GM21515 (cell line): Measurements from ENCODE around the gene TRAF2.
"Not testable (repeated sequence)": the region's sequence is repeated elsewhere in the genome, so short reads cannot be mapped to it uniquely, and the experiment has no call there.

Experiments used
- ATAC-seq: cut with Tn5 transposase; IDR thresholded peaks from one replicate; pipeline ENCODE4 v1.9.1; 2021; ENCODE audit not compliant: unreplicated experiment

Gene TRAF2

GRCh38 chr9:136857581-136858412, 28.5 kb upstream of the TRAF2 start:
- no peak for ATAC-seq

- no peak for ATAC-seq
Observed at GRCh38 chr9:136858452-136858843, 27.9 kb upstream of the TRAF2 start.

- no peak for ATAC-seq
Observed at GRCh38 chr9:136858844-136859757, 27.2 kb upstream of the TRAF2 start.

GRCh38 chr9:136860529-136860928, 25.8 kb upstream of the TRAF2 start:
- no peak for ATAC-seq

- no peak for ATAC-seq
Observed at GRCh38 chr9:136860933-136861873, 25.1 kb upstream of the TRAF2 start.

- no peak for ATAC-seq
Observed at GRCh38 chr9:136861874-136862457, 24.4 kb upstream of the TRAF2 start.

- ATAC-seq: no peak
Observed at GRCh38 chr9:136862849-136863622, 23.3 kb upstream of the TRAF2 start.

- no peak for ATAC-seq
Observed at GRCh38 chr9:136863623-136864273, 22.6 kb upstream of the TRAF2 start.

GRCh38 chr9:136865041-136865767, 21.1 kb upstream of the TRAF2 start:
- ATAC-seq: no peak

- ATAC-seq: no peak
Observed at GRCh38 chr9:136865768-136866103, 20.6 kb upstream of the TRAF2 start.

- not testable (repeated sequence) for ATAC-seq
Observed at GRCh38 chr9:136866898-136867421, 19.4 kb upstream of the TRAF2 start.

- no peak for ATAC-seq
Observed at GRCh38 chr9:136867480-136867879, 18.8 kb upstream of the TRAF2 start.

GRCh38 chr9:136867917-136868316, 18.4 kb upstream of the TRAF2 start:
- ATAC-seq: no peak

GRCh38 chr9:136868644-136869043, 17.7 kb upstream of the TRAF2 start:
- ATAC-seq: no peak

GRCh38 chr9:136869611-136870010, 16.7 kb upstream of the TRAF2 start:
- not testable (repeated sequence) for ATAC-seq

- no peak for ATAC-seq
Observed at GRCh38 chr9:136875155-136875554, 11.2 kb upstream of the TRAF2 start.

- no peak for ATAC-seq
Observed at GRCh38 chr9:136876476-136876875, 9.8 kb upstream of the TRAF2 start.

- ATAC-seq: no peak
Observed at GRCh38 chr9:136880651-136881050, 5.7 kb upstream of the TRAF2 start.
